ENCODE measurements around the gene ZNF112.
"Not testable (repeated sequence)": the region's sequence is repeated elsewhere in the genome, so short reads cannot be mapped to it uniquely, and the experiment has no call there.

Gene ZNF112

DNA sequence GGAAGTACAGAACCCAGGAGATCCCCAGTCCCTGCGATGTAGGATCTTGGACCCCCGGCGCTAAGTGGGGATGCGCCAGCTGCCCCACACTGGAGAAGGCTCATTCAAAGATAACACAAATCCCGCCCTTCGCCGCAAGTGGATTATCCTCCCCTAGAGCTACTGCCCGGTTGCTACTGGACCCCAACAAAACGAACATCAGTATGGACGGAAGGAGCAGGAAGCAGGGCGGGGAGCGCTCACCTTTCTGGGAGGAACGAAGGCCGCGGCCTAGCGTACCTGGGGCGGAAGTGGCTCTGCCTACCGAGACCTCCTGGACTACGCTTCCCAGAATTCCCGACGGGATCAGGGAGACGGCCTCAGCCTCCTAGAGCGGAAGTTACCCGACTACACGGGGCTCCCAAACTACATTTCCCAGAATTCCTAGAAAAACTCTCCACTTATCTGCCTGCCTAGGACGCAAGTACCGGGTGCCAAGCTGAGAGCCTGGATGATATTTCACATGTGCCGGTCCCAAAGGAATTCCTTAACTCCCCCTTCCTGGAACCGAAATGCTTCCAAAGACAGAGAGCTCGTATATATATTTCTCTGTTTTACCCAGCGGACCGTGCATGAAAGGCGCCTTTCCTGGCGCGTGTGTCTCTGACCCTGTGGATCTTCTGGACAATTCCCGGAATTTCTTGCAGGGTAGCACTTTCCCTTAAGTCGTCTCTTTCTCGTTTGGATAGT, at the start of gene ZNF112:
Gene ZNF112, minus strand, starts transcription at position 298 of the 729 bp plus-strand sequence. CDS start 16,141 bp downstream, outside the sequence.
- peaks cover 5% of the 10 kb centered on the region; the same call in 1 of the 2 replicates for H3K9me3 ChIP-seq (ENCODE audit: control insufficient read depth, insufficient read depth, low read depth, low read length)
- peak within 1 kb of the TSS; percentile 85 for H3K9ac ChIP-seq (ENCODE audit: low read length)
- H3K27me3 ChIP-seq (ENCODE audit: control insufficient read depth, insufficient read depth, low read length), result no peaks in the 10 kb centered on the region
- H3K4me3 ChIP-seq (ENCODE audit: low read depth, low read length), result peak within 1 kb of the TSS; percentile 97
- no peak within 1 kb of the TSS for H3K27ac ChIP-seq (ENCODE audit: low read depth, low read length)
- H3K4me1 ChIP-seq (ENCODE audit: control insufficient read depth, insufficient read depth, low read length), result no peaks in the 10 kb centered on the region
- H3K36me3 ChIP-seq (ENCODE audit: control insufficient read depth, insufficient read depth, low read length), result no peaks in the 10 kb centered on the region

DNA sequence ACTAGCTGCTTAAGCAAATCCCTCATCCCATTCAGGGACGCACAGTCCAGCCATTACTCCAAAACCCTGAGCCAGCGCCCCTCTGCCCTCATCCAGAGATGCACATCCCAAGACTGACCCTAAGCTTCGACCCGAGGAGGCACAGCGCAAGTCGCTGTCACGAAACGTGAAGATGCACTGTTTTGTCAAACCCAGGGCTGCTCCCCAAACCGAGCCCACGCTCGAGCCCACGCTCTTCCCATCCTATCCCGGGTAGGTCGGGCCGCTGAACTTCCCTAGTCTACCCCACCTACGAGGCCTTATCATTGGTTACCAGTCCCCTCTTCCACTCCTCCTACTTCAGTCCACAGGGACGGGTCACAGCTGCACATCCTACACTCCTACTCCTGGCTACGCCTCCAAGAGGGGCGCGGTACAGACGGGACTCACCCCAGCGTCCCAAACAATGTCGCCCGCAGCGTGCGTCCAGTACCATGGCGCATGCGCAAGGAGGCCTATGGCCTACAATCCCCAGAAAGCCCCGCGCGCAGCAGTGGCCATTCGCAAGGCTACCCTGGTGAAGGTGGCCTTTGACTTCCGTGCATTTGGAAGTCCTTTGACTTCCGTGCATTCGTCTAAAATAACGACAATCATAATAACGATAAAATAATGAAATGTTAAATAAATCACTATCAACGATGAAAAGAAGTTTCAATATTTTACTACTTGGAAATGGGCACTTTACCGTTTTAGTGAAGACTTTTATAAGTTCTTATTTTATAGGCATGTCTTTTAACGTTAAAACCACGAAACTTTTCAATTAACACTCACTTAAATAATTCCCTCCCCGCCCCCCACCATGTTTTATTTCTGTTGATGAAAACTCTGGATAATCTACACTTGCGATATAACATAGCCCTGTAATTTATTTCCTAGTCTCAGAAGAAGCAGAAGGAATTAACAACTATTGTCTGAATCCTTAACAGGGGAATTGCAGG, 44.9 kb upstream of the ZNF112 start, which contains the start of gene ZNF285:
Gene ZNF285, minus strand, starts transcription at position 470 of the 977 bp plus-strand sequence. CDS start 4,395 bp downstream, outside the sequence.
- Histone ChIP-seq H3K27me3 (ENCODE audit: control insufficient read depth, insufficient read depth, low read length) (no peaks in the 10 kb centered on the region), H3K9me3 (ENCODE audit: control insufficient read depth, insufficient read depth, low read depth, low read length) (peaks cover 5% of the 10 kb centered on the region; the same call in 1 of the 2 replicates), H3K4me3 (ENCODE audit: low read depth, low read length) (peak within 1 kb of the TSS; percentile 91), H3K9ac (ENCODE audit: low read length) (peak within 1 kb of the TSS; percentile 49), H3K27ac (ENCODE audit: low read depth, low read length) (no peak within 1 kb of the TSS), H3K36me3 (ENCODE audit: control insufficient read depth, insufficient read depth, low read length) (no peaks in the 10 kb centered on the region), H3K4me1 (ENCODE audit: control insufficient read depth, insufficient read depth, low read length) (no peaks in the 10 kb centered on the region)

DNA sequence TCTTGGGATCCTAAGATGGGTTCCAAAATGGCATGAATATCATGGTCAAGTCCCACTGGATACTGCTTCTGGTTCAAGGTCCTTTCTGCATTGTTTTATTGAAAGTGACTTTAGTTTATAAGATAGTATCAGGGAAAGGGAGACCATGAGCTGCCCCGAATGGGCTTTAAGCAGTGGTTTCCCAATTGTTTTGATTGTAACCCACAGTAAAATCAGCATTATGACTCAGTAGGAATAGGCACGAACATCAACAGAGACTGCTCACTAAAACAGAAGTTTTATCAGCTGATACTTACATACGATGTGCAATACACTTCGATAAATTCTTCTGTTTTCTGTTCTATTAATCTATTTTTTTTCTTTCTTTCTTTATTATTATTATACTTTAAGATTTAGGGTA, 32.8 kb upstream of the ZNF112 start:
- H3K4me3 ChIP-seq (ENCODE audit: low read depth, low read length); H3K9ac ChIP-seq (ENCODE audit: low read length); H3K4me1 ChIP-seq (ENCODE audit: control insufficient read depth, insufficient read depth, low read length); H3K27ac ChIP-seq (ENCODE audit: low read depth, low read length); H3K9me3 ChIP-seq (ENCODE audit: control insufficient read depth, insufficient read depth, low read depth, low read length); H3K27me3 ChIP-seq (ENCODE audit: control insufficient read depth, insufficient read depth, low read length); H3K36me3 ChIP-seq (ENCODE audit: control insufficient read depth, insufficient read depth, low read length): not testable (repeated sequence)

DNA sequence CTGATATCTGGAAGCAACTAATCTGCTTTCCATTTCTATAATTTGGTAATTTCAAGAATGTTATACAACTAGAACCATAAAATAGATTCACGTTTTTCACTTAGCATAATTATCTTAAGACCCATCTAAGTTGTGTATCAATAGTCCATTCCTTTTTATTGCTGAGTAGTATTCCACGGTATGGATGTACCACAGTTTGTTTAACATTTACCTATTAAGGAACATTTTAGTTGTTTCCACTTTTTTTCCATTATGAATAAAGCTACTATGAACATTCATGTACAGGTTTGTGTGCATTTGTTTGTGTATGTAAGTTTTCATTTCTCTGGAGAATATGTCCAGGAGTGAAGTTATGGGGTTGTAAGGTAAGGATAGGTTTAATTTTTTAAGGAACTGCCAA, 18.3 kb upstream of the ZNF112 start:
- Histone ChIP-seq H3K4me3 (ENCODE audit: low read depth, low read length) (no peak overlapping the region), H3K27ac (ENCODE audit: low read depth, low read length) (no peak overlapping the region), H3K36me3 (ENCODE audit: control insufficient read depth, insufficient read depth, low read length) (no peaks in the 10 kb centered on the region), H3K4me1 (ENCODE audit: control insufficient read depth, insufficient read depth, low read length) (no peaks in the 10 kb centered on the region), H3K27me3 (ENCODE audit: control insufficient read depth, insufficient read depth, low read length) (no peaks in the 10 kb centered on the region), H3K9me3 (ENCODE audit: control insufficient read depth, insufficient read depth, low read depth, low read length) (peaks cover 7% of the 10 kb centered on the region), H3K9ac (ENCODE audit: low read length) (no peak overlapping the region)

DNA sequence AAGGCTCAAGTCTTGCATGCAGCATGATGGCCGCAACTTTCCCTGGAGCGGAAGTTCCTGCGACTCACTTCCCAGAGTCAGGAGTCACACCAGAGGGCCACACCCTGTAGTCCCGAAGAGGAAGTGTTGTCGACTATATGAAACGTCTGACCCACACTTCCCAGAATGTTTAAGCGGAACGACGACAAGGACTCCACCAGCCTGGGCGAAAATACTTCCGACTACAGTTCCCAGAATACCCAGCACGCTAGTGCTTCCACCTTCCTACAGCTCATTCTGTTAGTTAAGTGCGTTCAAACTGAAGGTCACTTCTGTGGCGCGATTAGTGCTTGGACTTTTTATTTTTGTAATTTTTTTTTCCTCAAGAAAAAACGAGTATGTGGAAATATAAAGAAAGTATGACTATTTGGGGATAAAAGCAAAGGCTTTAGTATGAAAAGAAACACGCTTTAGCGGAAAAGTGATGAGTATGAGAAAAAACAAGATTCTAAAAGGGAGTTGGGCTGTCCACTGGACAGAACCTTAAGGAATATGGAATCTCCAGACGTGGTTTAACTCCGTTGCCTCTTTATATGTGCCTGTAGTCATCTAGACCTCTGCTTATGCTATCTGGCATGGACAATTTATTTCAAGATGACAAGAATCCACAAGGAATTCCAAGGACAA, 15.5 kb upstream of the ZNF112 start:
- Histone ChIP-seq H3K4me3 (ENCODE audit: low read depth, low read length) (no peak overlapping the region), H3K36me3 (ENCODE audit: control insufficient read depth, insufficient read depth, low read length) (no peaks in the 10 kb centered on the region), H3K27ac (ENCODE audit: low read depth, low read length) (no peak overlapping the region), H3K4me1 (ENCODE audit: control insufficient read depth, insufficient read depth, low read length) (no peaks in the 10 kb centered on the region), H3K9ac (ENCODE audit: low read length) (no peak overlapping the region), H3K27me3 (ENCODE audit: control insufficient read depth, insufficient read depth, low read length) (no peaks in the 10 kb centered on the region), H3K9me3 (ENCODE audit: control insufficient read depth, insufficient read depth, low read depth, low read length) (peaks cover 6% of the 10 kb centered on the region)

DNA sequence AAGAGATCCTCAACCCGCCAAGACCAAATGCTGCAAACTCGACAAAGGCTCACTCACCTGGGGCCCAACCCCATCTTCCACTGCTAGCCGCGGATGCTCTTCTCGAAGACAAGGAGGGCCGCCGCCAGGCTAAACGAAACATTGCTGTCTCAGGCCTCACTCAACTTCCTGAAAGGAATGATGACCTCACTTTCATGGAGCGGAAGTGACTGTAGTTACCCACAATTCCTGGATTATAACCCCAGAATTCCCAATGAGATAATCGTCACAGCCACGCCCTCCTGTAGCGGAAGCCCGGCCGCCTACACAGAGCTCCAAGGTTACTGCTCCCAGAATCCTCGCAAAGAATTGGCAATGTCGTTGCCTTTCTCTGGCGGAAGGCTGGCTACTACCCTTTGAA, 10.5 kb upstream of the ZNF112 start:
- no peaks in the 10 kb centered on the region; the same call in 1 of the 2 replicates for H3K9me3 ChIP-seq (ENCODE audit: control insufficient read depth, insufficient read depth, low read depth, low read length)
- H3K9ac ChIP-seq (ENCODE audit: low read length), result no peak overlapping the region
- H3K27ac ChIP-seq (ENCODE audit: low read depth, low read length), result no peak overlapping the region
- no peaks in the 10 kb centered on the region for H3K4me1 ChIP-seq (ENCODE audit: control insufficient read depth, insufficient read depth, low read length)
- no peaks in the 10 kb centered on the region for H3K36me3 ChIP-seq (ENCODE audit: control insufficient read depth, insufficient read depth, low read length)
- no peaks in the 10 kb centered on the region for H3K27me3 ChIP-seq (ENCODE audit: control insufficient read depth, insufficient read depth, low read length)
- no peak overlapping the region for H3K4me3 ChIP-seq (ENCODE audit: low read depth, low read length)

DNA sequence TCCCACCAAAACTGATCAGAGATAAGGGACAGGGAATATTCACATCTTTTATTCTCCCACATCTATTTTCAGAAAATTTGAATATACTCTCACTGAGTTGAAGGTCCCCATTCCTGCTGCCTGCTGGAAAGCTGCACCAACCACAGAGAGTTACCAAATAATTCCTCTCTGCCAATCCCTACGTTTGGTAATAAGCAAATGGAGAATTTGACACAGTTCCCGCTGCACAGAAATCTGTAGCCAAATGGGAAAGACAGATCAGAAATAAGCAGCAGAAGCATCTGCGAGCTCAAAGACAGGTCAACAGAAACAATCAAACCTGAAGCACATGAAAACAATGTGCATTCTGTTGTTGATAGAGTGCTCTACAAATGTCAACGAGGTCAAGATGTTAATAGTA, 9.9 kb downstream of the ZNF112 start:
- no peak overlapping the region for H3K27ac ChIP-seq (ENCODE audit: low read depth, low read length)
- H3K4me3 ChIP-seq (ENCODE audit: low read depth, low read length), result no peak overlapping the region
- peaks cover 19% of the 10 kb centered on the region for H3K9me3 ChIP-seq (ENCODE audit: control insufficient read depth, insufficient read depth, low read depth, low read length)
- no peak overlapping the region for H3K9ac ChIP-seq (ENCODE audit: low read length)
- no peaks in the 10 kb centered on the region for H3K36me3 ChIP-seq (ENCODE audit: control insufficient read depth, insufficient read depth, low read length)
- H3K4me1 ChIP-seq (ENCODE audit: control insufficient read depth, insufficient read depth, low read length), result no peaks in the 10 kb centered on the region
- H3K27me3 ChIP-seq (ENCODE audit: control insufficient read depth, insufficient read depth, low read length), result no peaks in the 10 kb centered on the region

DNA sequence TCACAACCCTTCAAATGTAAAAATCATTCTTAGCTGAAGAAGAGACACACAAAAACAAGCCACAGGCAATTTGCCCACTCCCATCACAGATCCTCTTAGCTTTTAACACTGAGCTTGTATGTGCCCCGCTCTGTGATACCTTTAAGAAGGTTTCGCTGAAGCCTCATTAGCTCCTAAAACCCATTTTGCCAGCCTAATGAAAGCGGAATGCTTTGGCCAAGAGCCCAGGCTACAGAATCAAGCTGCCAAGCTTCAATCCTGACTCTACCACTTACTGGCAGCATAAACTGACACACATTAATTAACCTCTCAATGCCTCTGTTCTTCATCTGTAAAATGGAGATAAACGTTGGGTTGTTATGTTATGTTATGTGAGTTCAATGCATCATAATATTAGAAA, 10.5 kb downstream of the ZNF112 start:
- Histone ChIP-seq H3K27me3 (ENCODE audit: control insufficient read depth, insufficient read depth, low read length) (no peaks in the 10 kb centered on the region), H3K4me3 (ENCODE audit: low read depth, low read length) (no peak overlapping the region), H3K9me3 (ENCODE audit: control insufficient read depth, insufficient read depth, low read depth, low read length) (peaks cover 19% of the 10 kb centered on the region), H3K27ac (ENCODE audit: low read depth, low read length) (no peak overlapping the region), H3K4me1 (ENCODE audit: control insufficient read depth, insufficient read depth, low read length) (no peaks in the 10 kb centered on the region), H3K36me3 (ENCODE audit: control insufficient read depth, insufficient read depth, low read length) (no peaks in the 10 kb centered on the region), H3K9ac (ENCODE audit: low read length) (no peak overlapping the region)

DNA sequence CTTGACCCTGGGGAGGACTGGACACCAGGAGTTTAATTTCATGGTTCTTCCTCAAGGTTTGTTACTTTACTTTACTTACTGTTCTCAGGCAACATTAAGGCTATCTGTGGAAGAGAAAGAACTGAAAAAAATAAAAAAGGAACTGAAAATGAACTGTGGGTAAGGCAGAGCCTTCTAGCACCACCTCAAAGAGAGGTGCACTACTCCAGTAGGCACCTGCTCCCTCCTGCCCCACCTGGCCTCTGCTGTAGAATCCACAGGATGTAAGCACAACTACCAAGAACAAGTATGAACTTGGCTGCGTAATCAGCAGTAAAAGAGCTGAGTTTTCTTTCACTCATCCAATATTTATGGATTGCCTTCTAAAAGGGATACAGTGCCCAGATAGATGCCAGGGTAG, 12.2 kb downstream of the ZNF112 start:
- Histone ChIP-seq H3K36me3 (ENCODE audit: control insufficient read depth, insufficient read depth, low read length) (peaks cover 15% of the 10 kb centered on the region), H3K9ac (ENCODE audit: low read length) (no peak overlapping the region), H3K4me3 (ENCODE audit: low read depth, low read length) (no peak overlapping the region), H3K9me3 (ENCODE audit: control insufficient read depth, insufficient read depth, low read depth, low read length) (peaks cover 31% of the 10 kb centered on the region), H3K27ac (ENCODE audit: low read depth, low read length) (no peak overlapping the region), H3K4me1 (ENCODE audit: control insufficient read depth, insufficient read depth, low read length) (no peaks in the 10 kb centered on the region), H3K27me3 (ENCODE audit: control insufficient read depth, insufficient read depth, low read length) (no peaks in the 10 kb centered on the region)

DNA sequence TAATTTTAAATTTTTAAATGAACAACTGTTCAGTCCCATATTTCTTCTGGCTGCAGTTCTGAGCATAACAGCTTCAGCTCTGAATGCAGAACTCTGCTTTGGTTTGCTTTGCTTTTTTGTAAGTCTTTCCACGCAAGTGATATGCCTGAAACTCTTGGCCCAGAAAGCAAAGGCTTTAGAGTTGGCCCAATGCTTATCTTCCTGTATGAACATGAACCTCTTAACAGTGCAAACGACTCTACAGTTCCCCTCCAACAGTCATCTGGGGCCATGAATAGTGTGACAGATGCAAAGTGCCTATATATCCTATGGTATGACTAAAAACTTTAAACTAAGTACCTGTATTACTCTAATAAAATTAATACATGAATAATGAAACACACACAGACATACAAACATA, 14.7 kb downstream of the ZNF112 start:
- Histone ChIP-seq H3K9me3 (ENCODE audit: control insufficient read depth, insufficient read depth, low read depth, low read length) (peaks cover 38% of the 10 kb centered on the region), H3K27me3 (ENCODE audit: control insufficient read depth, insufficient read depth, low read length) (no peaks in the 10 kb centered on the region), H3K9ac (ENCODE audit: low read length) (no peak overlapping the region), H3K4me3 (ENCODE audit: low read depth, low read length) (no peak overlapping the region), H3K27ac (ENCODE audit: low read depth, low read length) (no peak overlapping the region), H3K4me1 (ENCODE audit: control insufficient read depth, insufficient read depth, low read length) (no peaks in the 10 kb centered on the region), H3K36me3 (ENCODE audit: control insufficient read depth, insufficient read depth, low read length) (peaks cover 27% of the 10 kb centered on the region)
